GM19238 (cell line): ENCODE data around the gene ATP8B1.
"Not testable (repeated sequence)": the region's sequence is repeated elsewhere in the genome, so short reads cannot be mapped to it uniquely, and the experiment has no call there.

Experiments used
- DNase-seq: peaks from one replicate; pipeline ENCODE4 v3.0.0; 2011; ENCODE audit warnings: low spot score; ENCODE audit not compliant: insufficient read length

Gene ATP8B1

DNA sequence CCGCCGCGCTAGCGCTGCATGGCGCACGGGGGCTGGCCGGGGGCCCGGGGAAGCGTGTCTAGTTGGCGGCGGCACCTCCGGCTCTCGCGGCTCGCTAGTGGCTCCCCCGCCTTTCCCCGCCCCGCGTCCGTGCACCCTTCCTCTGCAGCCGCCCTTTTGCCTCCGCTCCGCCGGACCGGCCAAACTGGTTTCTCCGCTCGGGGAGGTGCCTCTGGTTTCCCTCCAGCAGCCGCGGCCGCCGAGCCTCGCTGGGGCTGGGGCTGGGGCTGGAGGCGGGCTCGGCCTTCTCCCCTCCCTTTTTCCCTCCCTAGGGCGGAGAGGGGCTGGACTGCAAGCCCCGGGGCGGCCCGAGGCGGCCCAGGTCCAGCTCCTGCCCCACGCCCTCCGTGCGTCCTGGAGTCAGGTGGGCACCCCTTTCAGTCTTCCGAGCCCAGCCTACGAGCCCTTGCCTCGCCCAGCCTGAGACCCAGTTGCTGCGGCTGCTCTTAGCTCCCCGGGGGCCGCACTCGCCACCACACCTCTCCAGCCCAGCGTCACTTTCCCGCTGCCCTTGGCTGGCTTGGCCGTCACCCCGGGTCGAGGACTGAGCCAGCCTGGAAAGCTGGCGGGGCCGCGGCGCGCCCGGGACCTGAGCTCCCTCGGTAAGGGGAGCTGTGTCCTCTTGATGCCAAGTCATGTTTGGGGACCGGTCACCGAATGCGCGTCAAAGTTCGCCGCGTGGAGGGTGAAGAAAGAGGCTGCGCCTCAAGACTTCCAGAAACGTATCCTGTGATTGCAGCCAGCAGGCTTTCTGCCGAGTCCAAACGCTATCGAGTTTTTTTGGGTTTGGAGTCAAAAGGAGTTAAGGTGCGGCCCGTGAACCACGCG is at the start of gene ATP8B1:
Gene ATP8B1, minus strand, starts transcription at position 213 of the 867 bp plus-strand sequence. CDS start 71,508 bp downstream, outside the sequence.
- peak; percentile 47 for DNase-seq

DNA sequence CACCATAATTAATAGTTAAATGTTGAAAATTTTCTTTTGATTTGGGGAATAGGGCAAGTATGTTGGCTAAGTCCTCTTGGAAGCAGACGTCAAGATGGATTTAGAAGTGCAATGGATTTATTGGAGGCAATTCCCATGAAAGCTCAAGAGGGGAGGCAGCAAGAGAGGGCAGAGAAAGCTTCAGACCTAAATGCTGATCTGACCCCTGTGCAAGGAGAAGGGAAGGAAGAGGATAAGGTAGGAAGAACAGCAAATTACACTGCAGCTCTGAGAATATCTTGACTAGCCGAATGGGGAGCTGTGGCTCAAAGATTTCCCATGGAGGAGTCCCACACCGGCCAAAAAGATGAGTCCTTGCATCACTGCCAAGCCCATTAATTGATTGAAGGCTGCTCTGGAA is 46.9 kb upstream of the ATP8B1 start:
- DNase-seq = no peak

DNA sequence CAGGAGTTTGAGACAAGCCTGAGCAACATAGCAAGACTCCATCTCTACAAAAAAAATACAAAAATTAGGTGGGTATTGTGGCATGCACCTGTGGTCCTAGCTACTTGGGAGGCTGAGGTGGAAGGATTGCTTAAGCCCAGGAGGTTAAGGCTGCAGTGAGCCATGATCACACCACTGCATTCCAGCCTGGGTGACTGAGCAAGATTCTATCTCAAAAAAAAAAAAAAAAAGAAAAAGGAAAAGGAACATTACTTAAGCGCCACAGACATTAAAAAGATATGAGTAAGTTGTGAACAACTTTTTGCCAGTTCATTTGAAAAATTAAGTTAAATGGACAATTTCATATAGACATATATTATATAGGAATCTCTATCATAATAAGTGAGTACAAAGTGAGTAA is 45.3 kb upstream of the ATP8B1 start:
- DNase-seq = not testable (repeated sequence)

DNA sequence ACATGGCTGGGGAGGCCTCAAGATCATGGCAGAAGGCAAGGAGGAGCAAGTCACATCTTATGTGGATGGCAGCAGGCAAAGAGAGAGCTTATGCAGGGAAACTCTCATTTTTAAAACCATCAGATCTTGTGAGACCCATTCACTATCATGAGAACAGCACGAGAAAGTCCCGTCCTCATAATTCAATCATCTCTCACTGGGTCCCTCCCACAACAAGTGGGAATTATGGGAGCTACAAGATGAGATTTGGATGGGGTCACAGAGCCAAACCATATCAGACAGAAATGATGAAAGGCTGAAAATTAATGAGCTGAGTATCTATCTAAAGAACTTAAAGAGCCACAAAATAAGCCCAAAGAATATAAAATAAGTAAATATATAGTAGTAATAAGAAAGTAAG is 44.3 kb upstream of the ATP8B1 start:
- DNase-seq = not testable (repeated sequence)

DNA sequence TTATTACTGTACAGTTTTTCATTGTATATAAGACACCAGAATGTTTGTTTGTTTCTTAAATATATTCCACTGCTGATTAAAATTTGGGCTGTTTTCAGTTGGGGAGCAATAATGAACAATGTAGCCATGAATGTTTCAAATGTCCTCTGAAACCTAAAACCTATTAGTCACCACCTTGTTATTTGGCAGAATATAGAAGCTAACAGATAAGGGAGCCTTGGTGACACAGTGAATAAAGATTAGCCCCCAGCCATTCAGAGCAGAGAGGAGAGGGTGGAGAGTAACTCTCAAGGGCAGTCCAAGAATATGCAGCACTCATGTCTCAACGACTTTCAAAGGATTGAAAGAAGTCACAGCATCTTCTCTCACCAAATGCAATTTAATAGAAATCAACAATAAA is 43.1 kb upstream of the ATP8B1 start:
- DNase-seq = no peak

DNA sequence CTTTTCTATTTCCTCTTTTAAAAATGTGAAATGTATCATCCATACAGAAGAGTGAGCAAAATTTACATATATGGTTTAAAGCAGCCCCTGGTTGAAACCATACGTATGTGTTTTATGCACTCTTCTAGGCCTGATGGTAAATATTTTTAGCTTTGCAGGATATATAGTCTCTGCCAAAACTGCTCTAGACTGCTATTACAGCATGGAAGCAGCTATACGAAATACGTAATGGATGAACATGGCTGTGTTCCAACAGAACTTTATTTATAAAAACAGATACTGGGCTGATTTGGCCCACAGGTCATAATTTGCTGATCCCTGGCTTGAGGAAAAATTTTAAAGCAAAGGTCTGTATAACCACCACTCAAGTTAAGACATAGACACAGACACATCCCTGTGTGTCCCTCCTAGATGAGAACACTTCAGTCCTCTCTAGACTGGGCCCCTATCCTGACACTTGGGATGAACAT is 42.5 kb upstream of the ATP8B1 start:
- no peak for DNase-seq

DNA sequence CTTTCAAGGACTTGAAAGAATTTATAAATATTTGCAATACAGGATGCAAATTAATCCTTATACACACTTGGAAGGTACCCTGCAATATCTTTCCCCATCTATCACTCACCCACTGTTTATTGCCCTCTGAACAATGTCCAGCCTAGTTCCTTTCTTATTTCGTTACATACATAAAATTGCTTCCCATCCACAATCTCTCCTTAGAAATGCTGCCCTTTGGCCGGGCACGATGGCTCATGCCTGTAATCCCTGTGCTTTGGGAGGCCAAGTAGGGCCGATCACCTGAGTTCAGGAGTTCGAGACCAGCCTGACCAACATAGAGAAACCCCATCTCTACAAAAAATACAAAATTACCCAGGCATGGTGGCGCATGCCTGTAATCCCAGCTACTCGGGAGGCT is 41.2 kb upstream of the ATP8B1 start:
- no peak for DNase-seq

DNA sequence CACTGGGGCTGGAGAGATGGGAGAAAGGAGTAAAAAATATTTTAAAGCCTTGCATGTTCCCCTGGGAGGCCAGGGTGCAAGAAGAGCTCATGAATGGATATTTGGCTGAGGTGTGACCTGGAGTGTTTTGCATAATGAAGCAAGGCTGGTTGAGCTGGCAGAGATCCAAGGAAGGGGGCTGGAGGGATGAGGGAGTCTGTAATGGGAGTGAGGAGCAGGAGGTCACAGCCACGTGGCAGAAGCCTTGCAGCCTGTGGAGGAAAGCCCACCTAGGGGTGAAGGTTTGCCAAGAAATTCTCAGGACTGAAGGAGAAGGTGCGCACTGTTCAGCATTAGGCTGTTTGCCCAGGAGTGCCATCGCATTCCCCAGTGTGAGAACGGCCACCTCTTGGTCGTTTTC is 40.3 kb upstream of the ATP8B1 start:
- no peak for DNase-seq

DNA sequence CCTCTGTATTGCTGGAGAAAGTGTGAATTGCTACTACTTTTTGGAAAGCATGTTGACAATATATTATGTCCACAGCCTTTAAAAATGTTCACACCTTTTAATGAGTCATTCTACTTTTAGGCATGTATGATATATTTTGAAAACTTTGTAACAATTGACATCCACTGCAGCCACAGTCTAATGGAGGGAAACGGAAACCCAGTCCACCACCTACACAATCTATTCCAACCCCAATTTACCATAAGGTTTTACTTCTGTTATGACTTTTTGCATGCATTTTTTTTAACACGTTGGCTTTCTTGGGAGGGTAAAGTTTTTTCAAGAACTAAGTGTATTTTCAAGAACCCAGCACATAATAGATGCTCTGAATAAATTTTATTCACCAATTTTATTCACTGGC is 38.5 kb upstream of the ATP8B1 start:
- no peak for DNase-seq

DNA sequence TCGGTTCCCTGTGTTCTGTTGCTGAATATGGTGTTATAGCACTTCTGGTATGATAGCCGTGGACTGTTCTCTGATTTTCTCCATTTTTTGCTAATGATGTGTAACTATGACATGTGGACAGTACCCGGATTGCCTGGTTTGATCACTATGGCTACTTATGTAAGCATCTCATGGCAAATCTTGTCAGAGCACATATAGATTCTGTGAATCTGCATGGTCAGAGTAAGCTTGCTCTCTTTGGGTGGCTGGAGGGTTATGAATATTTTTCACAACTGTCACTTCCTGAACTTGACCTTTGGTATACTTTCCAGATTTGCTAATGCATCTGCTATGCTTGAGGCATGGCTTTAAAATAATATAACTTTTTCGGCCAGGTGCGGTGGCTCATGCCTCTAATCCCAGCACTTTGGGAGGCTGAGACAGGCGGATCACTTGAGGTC is 36.8 kb upstream of the ATP8B1 start:
- DNase-seq = no peak

DNA sequence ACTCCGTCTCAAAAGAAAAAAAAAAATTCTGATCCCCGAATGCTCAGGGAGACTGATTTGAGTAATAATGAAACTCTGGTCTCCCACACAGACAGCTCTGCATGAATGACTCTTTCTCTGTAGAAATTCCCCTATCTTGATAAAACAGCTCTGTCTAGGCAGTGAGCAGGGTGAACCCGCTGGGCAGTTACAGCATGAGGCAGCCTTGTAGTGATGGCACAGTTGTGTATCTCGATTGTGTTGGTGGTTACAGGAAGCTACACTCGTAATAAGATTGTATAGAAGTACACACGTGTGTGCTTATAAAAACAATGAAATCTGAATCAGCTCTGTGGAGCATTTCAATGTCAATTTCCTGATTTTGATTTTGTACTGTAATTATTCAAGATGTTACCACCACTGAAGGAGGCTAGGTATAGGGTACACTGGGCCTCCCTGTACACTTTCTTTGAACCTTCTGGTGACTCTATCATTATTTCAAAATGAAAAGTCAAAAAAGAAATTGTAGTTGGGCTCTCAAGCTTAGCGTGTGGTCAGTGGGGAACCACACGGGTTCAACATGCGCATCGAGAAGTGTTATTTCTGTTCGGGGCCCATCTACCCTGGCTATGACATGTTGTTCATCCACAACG is 34.9 kb upstream of the ATP8B1 start:
- DNase-seq = no peak

DNA sequence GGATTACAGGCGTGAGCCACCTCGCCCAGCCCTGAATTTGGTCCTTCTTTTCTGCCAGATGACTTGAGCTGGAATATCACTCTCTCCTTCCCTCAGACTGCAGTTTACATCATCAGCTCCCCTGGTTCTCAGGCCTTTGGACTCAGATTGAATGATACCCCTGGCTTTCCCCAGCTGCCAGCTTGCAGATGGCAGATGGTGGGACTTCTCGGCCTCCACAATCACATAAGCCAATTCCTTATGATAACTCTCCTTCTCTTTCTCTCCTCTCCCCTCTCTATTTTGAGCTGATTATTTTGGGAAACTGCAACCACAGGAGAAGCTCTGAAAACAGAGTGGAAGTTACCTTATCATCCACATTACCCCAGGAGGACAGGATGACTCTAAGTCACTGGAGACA is 33.4 kb upstream of the ATP8B1 start:
- DNase-seq = no peak

DNA sequence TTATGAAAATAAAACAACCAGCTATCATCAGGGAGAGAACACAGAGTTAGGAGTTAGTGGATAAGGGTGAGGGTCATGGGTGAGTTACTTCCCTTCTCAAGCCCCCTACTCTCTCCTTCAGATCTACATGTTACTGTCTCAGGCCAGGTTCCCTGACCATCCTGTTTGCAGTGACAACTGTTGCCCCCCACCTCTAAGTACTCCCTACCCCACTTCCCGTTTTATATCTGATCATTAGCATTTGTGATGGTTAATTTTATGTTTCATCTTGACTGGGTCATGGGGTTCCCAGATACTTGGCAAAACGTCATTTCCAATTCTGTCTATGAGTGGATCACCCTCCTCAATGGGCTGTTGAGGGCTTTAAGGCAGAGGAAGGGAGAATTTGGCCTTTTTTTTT is 32.8 kb upstream of the ATP8B1 start:
- DNase-seq = no peak

DNA sequence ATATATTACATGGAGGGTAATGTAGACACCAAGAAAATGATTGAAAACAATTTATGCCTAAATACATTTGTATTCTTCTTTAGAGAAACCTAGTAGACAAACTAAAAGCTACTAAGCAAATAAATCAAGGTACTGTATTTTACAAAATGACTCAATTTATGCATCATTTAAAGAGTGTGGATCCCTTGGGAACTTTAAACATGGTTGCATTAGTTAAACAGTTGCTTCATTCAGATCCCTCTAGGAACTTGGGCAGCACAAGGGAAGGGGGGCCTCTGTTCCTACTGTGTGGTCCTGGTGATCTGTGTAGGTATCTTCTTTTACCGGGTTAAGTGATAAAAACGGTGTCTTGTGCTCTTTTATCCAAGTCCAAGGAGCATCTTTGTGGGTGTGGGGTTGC is 31.5 kb upstream of the ATP8B1 start:
- no peak for DNase-seq

DNA sequence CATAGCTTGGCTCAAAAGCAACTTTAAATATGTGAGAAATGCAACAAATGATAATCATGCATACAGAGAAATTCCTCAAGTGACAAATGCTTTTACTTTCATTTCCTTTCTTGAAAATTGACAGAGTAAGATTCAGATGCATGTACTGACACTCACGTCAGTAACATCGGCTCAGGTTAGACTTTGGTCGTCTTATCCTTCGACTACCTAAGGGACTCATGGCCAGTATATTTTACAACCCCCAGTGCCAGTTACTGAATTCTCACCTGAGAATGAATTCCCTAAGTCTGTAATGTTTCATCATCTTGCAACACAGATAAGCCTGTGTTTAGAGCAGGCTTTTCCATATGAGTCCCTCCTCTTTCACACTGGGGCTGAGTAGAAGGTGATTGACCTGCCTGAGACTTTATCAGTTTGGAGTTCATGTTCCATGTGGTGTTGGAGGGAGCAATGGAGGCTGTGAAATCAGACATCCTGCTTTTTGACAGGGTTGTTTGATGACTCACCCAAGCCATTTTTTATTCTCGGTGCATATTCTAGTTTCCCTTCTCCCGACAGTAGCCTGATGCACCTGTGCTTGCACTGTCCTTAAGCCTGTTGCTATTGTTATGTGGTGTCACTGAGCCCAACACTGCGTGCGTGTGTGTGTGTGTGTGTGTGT is 30.5 kb upstream of the ATP8B1 start:
- peak; percentile 19 for DNase-seq

DNA sequence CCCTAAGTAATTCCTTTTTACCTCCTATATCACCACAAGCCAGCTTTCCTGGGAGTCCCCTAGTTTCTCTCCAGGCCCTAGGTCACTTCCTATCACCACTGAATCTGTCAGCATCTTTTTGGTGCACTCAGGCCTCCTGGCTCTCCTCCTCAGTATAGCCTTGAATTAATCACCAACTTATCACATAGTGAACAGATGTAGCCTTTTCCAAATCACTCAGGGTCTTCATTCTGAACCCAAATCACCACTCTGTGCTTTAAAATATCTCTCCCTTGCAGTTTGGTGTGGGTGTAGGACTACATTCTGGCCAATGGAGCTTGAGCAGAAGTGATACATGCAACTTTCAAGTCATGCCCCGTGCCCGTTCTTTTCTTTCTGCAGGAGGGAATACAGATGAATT is 29.6 kb upstream of the ATP8B1 start:
- DNase-seq = no peak

DNA sequence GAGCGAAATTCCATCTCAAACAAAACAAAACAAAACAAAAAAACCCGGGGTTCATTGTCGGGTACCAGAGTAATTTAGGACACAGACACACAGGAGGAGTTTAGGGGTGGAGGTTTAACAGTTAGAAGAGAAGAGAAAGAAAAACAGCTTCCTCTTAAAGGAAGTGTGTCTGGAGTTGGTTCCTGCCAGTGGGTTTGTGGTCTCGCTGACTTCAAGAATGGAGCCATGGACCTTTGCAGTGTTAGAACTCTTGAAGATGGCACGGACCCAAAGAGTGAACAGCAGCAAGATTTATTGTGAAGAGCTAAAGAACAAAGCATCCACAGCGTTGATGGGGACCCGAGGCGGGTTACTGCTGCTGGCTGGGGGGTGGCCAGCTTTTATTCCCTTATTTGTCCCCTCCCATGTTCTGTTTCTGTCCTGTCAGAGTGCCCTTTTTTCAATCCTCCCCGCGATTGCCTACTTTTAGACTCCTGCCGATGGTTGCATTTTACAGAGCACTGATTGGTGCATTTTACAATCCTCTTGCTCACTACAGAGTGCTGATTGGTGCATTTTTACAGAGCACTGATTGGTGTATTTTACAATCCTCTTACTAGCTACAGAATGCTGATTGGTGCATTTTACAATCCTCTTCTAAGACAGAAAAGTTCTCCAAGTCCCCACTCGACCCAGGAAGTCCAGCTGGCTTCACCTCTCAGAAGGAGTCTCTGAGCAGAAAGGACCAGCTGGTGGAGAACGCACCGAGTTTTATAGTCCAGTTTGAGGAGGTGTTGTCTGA is 28.7 kb upstream of the ATP8B1 start:
- DNase-seq = no peak

DNA sequence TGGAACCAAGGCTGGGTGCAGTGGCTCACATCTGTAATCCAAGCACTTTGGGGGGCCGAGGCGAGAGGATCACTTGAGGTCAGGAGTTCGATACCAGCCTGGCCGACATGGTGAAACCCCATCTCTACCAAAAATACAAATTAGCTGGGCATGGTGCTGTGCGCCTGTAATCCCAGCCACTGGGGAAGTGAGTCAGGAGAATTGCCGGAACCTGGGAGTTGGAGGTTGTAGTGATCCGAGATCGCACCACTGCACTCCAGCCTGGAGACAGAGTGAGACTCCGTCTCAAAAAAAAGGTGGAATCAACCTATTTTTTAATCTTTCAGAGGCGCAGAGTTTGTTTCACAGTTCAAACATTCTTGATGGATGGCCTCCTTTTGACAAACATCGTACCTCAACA is 24.5 kb upstream of the ATP8B1 start:
- no peak for DNase-seq

DNA sequence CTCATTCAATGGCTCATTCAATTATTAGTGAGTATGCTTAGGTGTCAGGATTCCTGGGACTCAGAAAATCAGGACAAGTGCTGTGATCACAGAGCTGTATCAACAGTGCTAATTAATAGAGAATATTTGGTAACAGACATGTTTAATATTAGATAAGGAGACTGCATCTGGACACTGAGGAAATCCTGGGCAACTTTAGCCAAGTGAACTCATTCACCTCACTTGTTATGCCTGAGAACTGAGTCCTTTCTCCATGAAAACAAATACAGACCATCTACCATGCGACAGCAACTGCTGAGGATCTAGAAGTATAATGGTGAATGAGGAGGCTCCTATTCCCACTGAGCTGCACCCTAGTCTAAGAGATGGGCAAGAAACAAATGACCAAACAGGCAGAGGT is 23.1 kb upstream of the ATP8B1 start:
- no peak for DNase-seq

DNA sequence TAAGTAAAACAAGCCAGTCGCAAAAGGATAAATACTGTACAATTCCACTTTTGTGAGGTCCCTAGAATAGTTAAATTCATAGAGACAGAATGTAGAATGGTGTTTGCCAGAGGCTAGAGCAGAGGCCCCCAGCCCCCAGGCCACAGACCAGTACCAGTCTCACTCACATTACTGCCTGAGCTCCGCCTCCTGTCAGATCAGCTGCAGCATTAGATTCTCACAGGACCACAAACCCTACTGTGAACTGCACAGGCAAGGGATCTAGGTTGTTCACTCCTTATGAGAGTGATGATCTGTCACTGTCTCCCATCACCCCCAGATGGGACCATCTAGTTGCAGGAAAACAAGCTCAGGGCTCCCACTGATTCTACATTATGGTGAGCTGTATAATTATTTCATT is 17.5 kb upstream of the ATP8B1 start:
- not testable (repeated sequence) for DNase-seq

DNA sequence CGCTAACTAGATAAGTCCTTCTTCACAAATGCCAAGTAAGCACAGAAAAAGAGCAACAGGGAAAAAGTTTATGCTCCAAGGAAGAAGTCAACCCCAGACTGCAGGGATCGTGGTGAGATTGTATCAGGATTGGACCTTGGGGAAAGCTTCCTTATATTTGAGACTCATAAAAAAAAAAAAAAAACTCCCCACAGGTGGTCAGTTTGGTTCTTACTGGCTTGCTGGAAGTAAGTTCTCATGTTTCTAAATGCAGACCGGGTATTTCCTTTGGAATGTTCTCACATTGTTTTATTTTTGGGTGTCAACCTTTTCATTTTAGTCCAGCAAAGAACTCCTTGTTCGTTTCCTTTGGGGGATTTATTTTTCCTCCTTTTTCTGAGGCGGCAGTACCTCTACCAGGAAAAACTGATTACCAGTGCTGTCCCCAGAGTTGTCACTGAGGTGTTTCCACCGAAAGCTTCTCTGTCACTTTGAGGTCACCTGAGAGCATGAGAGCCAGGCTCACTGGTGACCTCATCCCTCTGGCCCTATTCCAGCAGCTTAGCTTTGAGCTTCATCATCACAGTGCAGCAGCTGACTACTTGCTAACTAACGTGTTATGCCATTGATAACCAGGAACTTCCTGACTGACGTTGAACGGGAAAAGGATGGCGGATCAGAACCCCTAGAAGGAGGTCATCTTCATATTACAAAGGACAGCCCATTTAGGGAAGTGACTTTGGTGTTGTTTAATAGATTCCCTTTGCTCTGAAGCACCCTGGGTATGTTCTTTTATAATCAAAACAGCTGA is 16.8 kb upstream of the ATP8B1 start:
- DNase-seq = no peak
